ENCODE data around the gene CIB4. TPM values are rescaled to one million over a fixed set of nuclear protein-coding genes. Genes with fewer than 3 reads are reported as not detected.
"Not testable (repeated sequence)": the region's sequence is repeated elsewhere in the genome, so short reads cannot be mapped to it uniquely, and the experiment has no call there.

Gene CIB4
- total RNA-seq, 1 donor from 2014 or later = not detected

DNA sequence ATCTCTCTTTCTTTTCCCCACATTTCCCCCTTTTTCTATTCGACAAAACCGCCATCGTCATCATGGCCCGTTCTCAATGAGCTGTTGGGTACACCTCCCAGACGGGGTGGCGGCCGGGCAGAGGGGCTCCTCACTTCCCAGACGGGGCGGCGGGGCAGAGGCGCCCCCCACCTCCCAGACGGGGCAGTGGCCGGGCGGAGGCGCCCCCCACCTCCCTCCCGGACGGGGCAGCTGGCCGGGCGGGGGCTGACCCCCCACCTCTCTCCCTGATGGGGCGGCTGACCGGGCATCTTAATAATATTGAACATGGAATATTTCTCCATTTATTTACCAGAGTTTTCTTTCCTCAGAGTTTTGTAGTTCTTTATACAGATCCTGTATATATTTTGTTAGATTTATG is 24.1 kb upstream of the CIB4 start:
- ATAC-seq = not testable (repeated sequence)

DNA sequence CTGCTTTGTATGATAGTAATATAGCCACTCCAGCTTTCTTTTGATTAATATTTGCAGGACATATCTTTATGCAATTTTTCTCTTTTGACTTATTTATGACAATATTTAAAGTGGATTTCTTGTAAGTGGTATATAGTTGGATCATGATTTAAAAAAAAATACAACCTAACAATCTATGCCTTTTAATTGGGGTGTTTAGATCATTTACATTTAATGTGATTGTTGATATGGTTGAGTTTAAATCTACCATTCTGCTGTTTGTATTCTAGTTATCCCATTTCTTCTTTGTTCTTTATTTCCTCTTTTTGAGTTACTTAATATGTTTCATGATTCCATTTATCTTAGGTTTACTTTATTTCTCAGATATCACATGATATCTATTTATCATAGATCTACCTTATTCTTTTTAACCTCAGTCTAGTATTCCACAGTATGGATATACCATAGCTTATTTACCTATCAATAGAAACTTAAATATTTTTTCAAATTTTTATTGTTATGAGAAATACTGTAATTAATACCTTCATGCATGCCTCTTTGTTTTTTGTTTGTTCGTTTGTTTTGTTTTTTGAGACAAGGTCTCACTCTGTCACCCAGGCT is 19.3 kb upstream of the CIB4 start:
- ATAC-seq = no peak

DNA sequence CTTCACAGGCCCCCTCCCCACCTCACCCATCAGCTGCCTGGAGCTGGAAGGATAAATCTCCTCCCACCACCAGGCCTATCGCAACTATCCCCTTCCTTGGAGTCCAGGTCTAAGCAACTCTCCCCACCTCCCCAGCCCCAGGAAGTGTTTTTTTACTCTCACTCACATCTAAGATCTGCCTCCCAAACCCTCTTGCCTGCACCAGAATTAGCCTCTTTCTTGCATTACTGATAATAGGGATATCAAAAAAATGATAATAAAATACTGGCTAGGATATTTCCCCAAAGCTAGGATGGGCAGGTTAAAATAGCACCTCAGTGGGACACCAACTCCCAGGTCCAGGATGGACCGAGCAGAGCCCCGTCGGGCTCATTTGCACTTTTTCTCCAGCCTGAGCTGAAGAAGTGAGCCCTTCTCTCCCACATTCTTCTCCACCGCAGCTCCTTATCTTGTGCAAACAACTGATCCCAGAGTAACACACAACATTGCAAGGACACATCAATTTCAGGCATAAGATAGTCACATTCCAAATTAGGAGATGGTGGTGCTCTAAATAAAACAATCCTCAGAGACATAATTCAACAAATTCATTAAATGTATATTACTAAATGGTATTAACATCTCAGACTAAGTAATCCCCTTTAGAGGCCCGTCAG is 17.7 kb upstream of the CIB4 start:
- no peak for ATAC-seq

DNA sequence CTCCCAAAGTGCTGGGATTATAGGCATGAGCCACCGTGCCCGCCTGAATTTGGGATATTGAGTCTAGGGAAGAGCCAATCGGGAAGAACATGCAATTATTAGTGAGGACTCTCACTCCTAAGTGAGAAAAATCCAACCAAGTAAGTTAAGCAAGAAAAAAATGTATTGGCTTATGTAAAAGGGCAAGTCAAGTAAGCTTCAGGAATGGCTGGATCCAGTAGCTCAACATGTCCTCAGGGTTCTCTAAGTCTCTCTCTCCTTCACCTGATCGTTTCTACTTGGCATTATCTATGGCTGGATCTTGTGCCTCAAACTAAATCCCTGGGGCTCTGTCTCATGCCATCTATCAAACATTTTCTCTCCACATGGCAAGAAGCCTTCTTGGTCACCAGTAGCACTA is 16.1 kb upstream of the CIB4 start:
- ATAC-seq = no peak

DNA sequence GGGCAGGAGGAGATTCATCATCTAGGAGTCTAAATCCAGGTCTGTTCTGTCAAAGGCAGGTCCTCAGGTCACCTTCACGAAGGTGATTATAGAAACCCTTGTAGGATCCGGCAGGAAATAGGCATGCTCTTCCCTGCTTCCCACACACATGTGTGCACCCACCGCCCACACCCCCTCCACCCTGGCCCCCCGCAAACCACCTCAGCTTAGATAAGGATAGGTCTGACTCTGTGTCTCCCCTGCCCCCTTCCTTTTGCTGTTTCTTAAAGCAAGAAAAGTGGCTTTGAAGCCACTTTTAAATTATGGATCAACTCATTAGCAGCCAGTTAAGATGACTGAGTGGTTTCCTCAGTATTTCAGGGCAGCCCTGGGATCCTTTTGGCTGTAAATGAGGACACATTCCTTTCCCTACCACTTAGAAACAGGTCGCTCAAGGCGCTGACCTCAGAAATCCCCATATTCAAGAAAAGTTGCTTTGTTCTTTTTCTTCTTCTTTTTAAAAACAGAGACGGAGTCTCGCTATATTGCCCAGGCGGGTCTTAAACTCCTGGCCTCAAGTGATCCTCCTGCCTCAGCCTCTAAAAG is 14.5 kb upstream of the CIB4 start:
- no peak for ATAC-seq

DNA sequence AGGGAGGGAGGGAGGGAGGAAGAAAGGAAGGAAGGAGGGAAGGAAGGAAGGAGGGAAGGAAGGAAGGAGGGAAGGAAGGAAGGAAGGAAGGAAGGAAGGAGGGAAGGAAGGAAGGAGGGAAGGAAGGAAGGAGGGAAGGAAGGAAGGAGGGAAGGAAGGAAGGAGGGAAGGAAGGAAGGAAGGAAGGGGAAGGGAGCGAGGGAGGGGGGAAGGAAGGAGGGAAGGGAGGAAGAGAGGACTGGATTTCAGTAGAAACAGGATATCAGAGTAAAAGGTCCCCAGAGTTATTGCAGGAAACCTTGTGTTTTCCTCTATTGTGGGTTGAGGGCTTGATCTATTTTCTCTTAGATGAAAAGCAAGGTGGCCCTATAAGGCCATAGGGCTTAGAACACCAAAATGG is 14.0 kb upstream of the CIB4 start:
- not testable (repeated sequence) for ATAC-seq

DNA sequence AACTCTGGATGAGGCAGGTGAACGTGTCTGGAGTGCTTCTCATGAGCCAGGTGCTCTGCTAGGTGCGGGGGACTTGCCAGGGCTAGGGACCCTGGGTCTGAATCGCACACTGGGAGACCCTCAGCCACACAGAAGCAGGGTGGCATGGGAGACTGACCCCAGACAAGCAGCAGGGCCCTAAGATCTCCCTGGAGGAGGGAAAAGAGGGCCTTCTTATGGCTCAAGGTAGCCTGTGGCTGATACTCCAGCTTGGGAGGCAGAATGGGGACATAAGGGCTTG is 12.8 kb upstream of the CIB4 start:
- ATAC-seq = no peak

DNA sequence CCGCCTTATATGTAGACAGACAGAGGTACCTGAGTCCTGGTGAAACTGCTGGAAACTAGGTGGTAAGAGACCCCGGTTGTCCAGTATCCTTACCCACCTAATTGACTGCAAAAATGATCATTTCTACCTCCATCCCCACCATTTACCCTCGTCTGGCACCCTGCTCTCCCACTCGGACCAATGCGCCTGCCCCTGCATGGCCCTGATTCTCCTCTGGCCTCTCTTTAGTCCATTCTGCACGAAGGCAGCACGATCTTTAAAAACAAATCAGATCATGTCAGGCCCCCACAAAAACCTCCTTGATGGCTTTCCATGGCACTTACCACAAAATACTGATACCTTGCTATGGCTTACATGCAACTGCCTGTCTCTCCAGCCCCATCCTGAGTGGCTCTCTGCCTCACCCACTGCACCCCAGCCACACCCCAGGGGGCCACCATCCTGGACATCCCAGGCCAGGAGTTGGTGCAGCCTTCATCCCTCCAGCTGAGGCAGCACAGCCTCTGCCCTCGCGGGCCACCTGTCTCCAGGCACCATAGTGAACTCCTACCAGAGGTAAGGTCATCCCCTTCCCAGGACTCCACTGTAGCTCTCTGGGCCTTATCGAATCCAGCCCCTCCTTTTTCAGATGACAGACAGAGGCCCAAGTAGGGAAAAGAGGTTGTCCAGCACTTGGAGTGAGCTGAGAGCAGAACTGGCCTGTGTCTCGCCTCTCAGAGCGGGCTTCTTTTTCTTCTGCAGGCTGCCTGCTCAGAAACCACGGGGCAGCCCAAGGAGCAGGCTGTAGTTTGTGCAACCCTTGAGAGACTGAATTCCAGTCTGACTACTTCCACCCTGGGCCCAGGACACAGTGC is 12.3 kb upstream of the CIB4 start:
- no peak for ATAC-seq

DNA sequence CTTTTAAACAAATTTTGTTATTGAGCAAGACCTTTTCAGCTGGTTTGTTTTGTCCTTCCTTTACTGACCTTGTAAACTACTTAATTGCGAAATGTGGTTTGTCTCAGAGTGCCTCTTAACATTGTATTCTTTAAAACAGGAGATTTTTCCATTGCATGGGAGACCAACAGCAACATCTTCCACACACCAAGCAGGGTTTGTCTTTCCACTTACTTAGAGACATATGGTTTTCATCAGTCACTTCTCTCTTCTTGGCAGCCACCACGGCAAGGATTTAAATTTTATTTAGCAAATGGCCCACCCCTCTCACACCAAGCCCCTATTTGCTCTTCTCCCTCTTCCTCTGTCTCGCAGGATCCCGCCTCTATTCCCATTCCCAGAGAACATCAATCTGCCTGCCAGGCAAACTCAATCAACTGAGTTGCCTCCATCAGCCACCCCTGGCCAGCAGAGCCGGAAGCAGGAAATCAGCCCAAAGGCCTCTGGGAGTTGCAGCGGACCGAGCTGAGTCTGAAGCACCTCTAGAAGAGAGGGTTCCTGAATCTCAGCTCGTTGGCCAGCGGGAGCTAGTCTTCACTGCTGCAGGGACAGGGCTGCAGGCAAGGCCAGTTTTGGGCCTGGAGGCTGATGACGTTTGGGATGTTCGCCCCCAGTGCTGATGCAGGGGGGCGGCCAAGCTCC is 11.3 kb upstream of the CIB4 start:
- ATAC-seq = no peak

DNA sequence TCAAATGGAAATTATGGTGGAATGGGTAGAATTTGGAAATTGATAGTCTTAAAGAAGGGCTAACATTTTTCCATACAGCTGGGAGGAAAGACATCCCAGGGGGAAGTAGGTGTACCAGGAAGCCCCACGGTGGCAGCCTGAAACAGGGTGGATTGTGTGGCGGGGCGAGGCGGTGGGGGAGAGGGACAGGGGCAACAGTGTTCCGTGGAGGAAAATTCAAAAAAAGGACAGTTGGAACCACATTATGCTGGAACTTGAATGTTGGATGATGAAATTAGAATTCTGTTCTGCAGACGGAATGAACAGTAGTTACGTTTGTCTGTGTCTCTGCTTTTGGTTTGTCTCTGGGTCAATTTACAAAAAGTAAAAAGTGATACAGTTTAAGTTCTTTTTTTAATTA is 10.6 kb upstream of the CIB4 start:
- ATAC-seq = no peak

DNA sequence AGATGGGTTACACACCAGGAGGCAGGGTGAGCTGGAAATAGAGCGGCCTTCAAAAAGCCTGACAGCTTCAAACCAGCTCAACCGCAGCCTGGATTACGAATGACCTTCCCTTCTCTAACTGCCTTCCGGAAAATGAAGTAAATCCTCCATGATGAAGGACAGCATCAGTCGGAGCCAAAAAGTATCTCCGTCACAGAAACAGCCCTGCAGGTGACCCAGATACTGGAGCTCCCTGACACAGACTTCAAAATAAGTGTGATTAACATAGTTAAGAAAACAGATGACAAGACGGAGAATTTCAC is 10.3 kb upstream of the CIB4 start:
- no peak for ATAC-seq

DNA sequence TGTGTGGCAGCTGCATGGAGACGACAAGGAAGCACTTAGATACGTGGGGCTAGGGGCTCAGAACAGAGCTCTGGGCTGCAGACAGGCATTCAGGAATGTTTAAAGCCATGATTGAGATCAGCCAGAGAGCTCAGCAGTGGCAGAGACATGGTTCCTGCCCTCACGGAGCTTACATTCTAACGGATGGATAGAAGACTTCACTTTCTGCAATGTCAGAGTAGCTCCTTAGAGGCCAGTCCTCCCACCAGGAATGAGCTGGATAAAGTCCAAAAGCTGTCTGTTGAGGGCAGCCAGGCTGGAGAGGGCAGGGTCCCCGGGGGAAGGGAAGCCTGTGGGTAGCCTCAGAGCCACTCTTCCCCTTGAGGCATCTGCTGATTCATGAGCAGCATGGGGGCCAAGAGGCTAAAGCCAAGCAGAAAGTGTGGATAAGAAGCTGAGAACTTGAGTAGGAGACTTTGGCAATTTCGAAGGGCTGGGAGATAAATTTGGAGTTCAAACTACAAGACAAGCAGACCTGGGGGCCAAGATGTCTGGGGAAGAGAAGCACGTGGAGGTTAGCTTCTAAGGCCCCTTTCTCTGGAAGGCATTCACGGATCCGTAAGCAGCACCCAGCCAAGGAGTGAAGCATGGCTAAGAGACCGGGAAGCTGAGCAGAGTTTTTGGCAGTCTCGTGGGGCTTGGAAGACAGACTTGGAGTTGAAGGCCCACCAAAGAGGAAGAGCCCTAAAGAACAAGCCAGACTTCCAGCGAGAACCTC is 9.7 kb upstream of the CIB4 start:
- ATAC-seq = no peak

DNA sequence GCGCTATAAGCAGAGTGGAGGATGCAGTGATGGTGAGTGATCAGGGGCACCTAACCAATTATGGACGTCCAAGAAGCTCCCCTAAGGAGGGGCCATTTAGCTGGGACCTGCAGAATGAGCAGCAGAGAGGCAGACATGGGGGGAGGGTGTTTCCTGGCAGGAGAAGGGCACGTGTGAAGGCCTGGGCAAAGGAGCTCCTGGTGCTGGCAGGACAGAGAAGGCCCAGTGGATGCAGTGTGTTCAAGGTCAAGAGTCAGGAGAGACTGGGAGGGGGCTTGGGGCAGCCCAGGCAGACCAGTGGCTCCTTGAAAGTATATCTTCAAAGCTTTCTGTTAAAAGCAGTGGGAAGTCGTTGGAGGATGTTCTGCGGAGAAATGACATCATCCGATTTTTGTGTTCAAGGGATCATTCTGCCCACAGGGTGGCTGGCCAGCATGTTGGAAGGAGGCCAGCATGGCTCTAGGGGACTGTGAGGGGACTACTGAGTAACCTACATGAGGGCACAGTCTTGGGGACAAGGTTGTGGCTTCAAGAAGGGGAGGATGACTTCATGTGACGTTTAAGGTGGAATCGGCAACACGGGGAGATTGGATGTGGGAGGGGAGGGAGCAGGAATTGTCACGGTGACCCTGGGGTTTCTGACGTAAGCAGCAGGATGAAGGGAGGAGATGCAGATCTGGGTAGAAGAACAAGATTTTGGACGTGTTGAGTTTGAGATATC is 9.0 kb upstream of the CIB4 start:
- no peak for ATAC-seq

DNA sequence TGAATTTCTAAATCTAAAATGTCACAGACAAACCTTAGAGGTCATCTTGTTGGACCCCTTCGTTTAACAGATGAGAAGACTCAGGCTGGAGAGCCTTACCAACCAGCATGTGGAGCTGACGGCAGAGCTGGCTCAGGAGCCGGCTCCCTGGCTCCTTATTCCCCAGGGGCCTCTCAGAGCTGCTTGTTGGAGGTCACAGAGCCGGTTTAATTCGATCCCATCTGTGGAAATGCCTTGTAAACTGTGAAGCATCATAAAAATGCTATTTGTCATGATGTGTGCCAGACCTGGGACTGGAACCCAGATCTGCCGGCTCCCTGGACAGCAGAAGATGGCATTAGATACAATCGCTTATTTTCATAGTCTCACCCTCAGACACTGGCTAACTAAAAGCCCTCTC is 8.2 kb upstream of the CIB4 start:
- ATAC-seq = no peak

DNA sequence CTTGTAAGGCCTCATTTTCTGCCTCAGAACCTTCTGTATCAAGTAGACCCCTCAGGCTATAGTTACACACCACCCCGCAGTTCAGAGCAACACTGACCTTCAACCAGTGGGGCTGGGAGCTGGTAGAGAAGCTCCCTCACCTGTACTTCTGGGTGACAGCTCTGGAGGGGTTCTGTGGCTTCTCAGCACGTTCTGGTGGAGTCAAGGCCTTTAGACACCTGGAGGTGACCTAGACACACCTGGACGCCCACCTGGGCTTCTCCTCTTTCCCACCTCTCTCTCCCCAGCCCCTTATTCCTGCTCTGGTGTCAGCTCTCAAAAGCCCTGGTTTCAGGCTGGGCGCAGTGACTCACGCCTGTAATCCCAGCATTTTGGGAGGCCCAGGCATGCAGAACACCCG is 7.3 kb upstream of the CIB4 start:
- no peak for ATAC-seq

DNA sequence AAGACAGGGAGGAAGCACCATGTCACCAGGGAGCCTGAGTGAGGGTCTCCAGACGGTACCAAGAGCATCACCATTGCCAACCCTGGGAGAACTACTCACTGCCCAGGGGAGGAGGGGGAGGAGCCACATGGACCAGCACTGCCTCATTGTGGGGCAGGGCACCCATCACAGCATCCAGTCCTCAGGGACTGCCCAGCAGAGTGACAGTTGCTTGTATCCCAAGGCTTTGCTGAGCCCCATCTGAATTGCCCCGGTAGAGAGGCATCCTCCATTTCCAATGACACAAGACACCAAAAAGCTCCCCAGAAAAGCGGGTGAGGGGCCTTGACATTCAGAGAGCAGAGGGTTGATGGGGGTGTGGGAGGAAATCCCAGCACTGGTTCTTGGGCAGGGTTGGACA is 6.8 kb upstream of the CIB4 start:
- no peak for ATAC-seq

DNA sequence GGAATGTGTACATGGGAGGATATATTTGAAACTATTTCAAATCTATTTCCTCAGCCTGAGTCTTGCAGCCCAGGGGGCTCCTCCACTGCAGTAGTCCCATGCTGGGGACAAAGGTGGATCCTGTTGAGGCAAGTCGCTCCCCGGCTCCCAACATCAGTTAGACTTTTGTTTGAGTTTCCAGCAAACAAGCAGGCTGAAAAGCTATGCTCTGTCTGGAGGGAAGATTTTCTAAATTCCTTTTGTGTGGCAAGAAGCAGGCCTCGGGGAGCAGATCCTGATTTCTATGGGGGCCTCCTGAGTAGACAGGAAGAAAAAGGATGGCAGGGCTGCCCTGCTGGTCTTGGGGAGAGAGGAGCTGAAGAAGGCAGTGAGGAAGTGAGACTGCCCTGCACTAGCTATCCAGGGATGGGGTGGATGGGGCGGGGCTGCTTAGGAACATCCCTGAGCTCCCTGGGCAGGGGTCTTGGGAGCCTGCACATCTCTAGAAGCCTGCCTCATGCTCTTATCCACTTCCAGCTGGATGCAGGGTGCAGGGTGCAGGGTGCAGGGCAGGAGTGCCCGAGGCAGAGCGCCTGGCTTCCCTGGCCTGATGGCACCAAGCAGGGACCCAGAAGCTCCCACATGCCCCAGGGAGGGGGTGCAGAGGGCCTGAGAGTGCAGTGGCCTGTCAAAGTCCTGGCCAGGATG is 6.0 kb upstream of the CIB4 start:
- no peak for ATAC-seq

DNA sequence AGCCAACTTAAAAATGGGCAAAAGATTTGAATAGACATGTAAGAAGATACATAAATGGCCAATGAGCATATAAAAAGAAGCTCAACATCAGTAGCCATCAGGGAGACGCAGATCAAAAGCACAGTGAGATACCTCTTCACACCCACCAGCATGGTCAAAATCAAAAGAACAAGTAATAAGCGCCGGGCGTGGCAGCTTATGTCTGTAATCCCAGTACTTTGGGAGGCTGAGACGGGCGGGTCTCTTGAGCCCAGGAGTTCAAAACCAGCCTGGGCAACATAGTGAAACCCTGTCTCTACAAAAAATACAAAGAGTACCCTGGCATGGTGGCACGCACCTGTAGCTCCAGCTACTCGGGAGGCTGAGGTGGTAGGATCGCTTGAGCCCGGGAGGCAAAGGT is 4.6 kb upstream of the CIB4 start:
- no peak for ATAC-seq

DNA sequence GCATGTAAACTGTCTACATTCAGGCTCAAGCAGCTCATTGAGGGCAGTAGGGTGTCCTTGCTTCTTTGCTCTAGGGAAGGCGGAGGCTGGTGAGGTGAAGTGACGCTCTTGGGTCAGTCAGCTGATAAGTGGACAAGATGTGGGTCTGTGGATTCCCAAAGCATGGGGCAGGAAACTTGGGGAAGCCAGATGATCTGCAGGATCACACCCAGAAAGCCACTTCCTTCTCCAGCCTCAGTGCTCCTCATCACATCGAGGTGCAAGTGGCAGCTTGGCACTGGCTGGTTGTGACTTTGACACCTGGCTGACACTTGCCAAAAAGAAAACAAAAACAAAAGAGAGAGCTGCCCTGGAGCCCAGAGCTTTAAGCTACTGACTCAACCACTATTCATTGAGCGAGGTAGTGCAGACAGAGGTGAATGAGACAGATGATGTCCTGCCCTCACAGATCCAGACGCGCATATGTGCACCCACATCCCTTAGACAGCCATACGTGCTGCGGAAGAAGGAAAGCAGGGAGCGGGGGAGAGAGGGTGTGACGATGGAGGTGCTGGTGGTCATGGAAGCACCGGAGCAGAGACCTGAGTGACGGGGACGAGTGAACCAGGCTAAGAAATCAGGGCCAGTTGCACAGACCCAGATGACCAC is 3.1 kb upstream of the CIB4 start:
- ATAC-seq = peak; percentile 61

DNA sequence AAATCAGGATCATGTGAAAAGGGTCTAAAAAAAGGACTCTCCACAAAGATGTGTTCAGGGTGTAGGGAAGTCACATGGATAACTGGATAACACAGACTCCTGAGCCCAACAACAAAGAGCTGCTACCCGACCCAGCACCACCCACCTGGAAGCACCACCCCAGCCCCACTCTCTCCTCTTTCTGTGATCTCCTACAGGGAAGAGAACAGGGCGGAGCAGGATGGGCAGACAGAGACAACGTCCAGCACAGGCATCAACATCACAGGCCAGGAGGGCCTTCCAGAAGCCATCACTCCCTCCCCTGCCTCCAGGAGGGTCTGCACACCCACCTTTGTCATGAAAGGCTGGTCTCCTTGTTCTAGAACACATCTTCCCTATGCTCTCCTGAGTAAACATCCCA is 1.3 kb upstream of the CIB4 start:
- ATAC-seq = no peak

DNA sequence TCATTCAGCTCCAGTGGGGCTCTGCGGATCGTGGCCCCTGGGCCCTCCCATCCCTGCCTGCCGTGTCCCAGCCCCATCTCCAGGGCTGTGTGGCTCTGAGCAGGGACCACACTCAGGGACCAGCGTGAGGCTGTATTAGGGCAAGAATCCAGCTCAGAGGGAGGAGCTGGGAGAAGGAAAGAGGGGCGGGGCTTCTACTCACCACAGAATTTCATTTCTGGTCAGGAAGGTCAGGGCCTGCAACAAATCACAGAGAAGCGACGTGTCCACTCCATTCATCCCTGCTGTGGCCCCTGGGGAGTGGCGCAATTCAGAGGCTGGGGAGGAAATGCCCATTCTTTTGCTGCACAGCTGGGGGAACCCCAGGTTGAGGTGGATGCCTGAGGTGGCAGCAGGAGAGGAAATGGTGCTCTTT is 828 bp downstream of the CIB4 start:
- peak; percentile 38 for ATAC-seq

Measured in esophagus mucosa (tissue), 1 donor.